Karpas-422 (cell line): ENCODE measurements around the gene CCDC8. TPM values are rescaled to one million over a fixed set of nuclear protein-coding genes. Genes with fewer than 3 reads are reported as not detected.
"Not testable (repeated sequence)": the region's sequence is repeated elsewhere in the genome, so short reads cannot be mapped to it uniquely, and the experiment has no call there.

ENCODE experiments used
- DNase-seq: peaks from one replicate; pipeline ENCODE4 v3.0.0-alpha.2; 2015
- H2AFZ ChIP-seq: fragments of 200-600 bp; sonication (generic); 2 replicates; pipeline ENCODE4 v1.6.1; 2014; ENCODE audit warnings: antibody characterized with exemption, low read length, mixed read lengths
- H3K27ac ChIP-seq: fragments of 200-600 bp; sonication (generic); 2 replicates; pipeline ENCODE4 v1.5.1; 2014; ENCODE audit warnings: mild to moderate bottlenecking, low read length, moderate library complexity
- H3K27me3 ChIP-seq: fragments of 200-600 bp; sonication (generic); 2 replicates; pipeline ENCODE4 v1.6.1; 2014; ENCODE audit warnings: low read length, mixed read lengths
- H3K36me3 ChIP-seq: fragments of 200-600 bp; sonication (generic); 2 replicates; pipeline ENCODE4 v1.6.1; 2014; ENCODE audit warnings: low read length, mixed read lengths; ENCODE audit not compliant: insufficient read depth
- H3K4me1 ChIP-seq: fragments of 200-600 bp; sonication (generic); 2 replicates; pipeline ENCODE4 v1.6.1; 2014; ENCODE audit warnings: mild to moderate bottlenecking, low read length, mixed read lengths
- H3K4me2 ChIP-seq: fragments of 200-600 bp; sonication (generic); 2 replicates; pipeline ENCODE4 v1.6.1; 2014; ENCODE audit warnings: low read length, low read depth, mild to moderate bottlenecking; ENCODE audit not compliant: poor library complexity, severe bottlenecking
- H3K4me3 ChIP-seq: fragments of 200-600 bp; sonication (generic); 2 replicates; pipeline ENCODE4 v1.5.1; 2014; ENCODE audit warnings: mild to moderate bottlenecking, antibody characterized with exemption, low read length, mixed read lengths
- H3K79me2 ChIP-seq: fragments of 200-600 bp; sonication (generic); 2 replicates; pipeline ENCODE4 v1.6.1; 2014; ENCODE audit warnings: mild to moderate bottlenecking, low read length, mixed read lengths
- H3K9ac ChIP-seq: fragments of 200-600 bp; sonication (generic); 2 replicates; pipeline ENCODE4 v1.6.0; 2014; ENCODE audit warnings: low read length
- H3K9me2 ChIP-seq: fragments of 200-600 bp; sonication (generic), shearing (Covaris generic); replicated peaks from 2 replicates; pipeline ENCODE4 v1.6.0; 2014; ENCODE audit warnings: mild to moderate bottlenecking, low read length, moderate library complexity; ENCODE audit not compliant: insufficient read depth
- H3K9me3 ChIP-seq: fragments of 300-700, 200-600 bp; sonication (generic); 2 replicates; pipeline ENCODE4 v1.6.1; 2014; ENCODE audit warnings: low read length, mixed read lengths
- H4K20me1 ChIP-seq: fragments of 200-600 bp; sonication (generic); 2 replicates; pipeline ENCODE4 v1.6.1; 2014; ENCODE audit warnings: mild to moderate bottlenecking, antibody characterized with exemption, low read length, low read depth; ENCODE audit not compliant: insufficient read depth
- total RNA-seq: library from RNA; depleted of rRNA; stranded (reverse); fragments of >200 nt; shearing (Covaris generic); gene quantifications from 2 replicates; pipeline ENCODE4 v1.2.3, GENCODE V29; 2014; ENCODE audit warnings: low replicate concordance

The CCDC8 gene
- total RNA-seq, 1 experiment from 2014 or later, result not detected

GRCh38 chr19:46435689-46436088 lies 22.3 kb upstream of the CCDC8 start:
- not testable (repeated sequence) for H3K4me1 ChIP-seq, DNase-seq, H3K4me3 ChIP-seq, H4K20me1 ChIP-seq, H3K79me2 ChIP-seq, H3K27me3 ChIP-seq, H3K27ac ChIP-seq, H3K9me2 ChIP-seq, H3K9me3 ChIP-seq, H2AFZ ChIP-seq, H3K36me3 ChIP-seq, H3K9ac ChIP-seq, H3K4me2 ChIP-seq

GRCh38 chr19:46435009-46435408 lies 21.6 kb upstream of the CCDC8 start:
- Histone ChIP-seq H3K4me3 (no peak overlapping the region), H3K9me3 (no peaks in the 10 kb centered on the region), H3K79me2 (no peaks in the 10 kb centered on the region), H3K36me3 (no peaks in the 10 kb centered on the region), H3K9me2 (no peaks in the 10 kb centered on the region), H3K27ac (no peak overlapping the region), H2AFZ (no peak overlapping the region), H3K27me3 (no peaks in the 10 kb centered on the region), H3K9ac (no peak overlapping the region), H3K4me1 (no peaks in the 10 kb centered on the region), H3K4me2 (no peak overlapping the region), H4K20me1 (no peaks in the 10 kb centered on the region)
- DNase-seq, result no peak

- H3K36me3 ChIP-seq, H3K27ac ChIP-seq, H3K9me2 ChIP-seq, H3K9ac ChIP-seq, H3K4me1 ChIP-seq, H3K79me2 ChIP-seq, H2AFZ ChIP-seq, H3K9me3 ChIP-seq, H3K4me2 ChIP-seq, DNase-seq, H4K20me1 ChIP-seq, H3K4me3 ChIP-seq, H3K27me3 ChIP-seq: not testable (repeated sequence)
Measured at GRCh38 chr19:46433470-46433869, 20.1 kb upstream of the CCDC8 start.

GRCh38 chr19:46431824-46432223 lies 18.5 kb upstream of the CCDC8 start:
- H3K4me1 ChIP-seq, result peaks cover 2% of the 10 kb centered on the region; the same call in 1 of the 2 replicates
- no peaks in the 10 kb centered on the region for H3K9me3 ChIP-seq
- no peak overlapping the region for H3K9ac ChIP-seq
- no peak overlapping the region for H3K27ac ChIP-seq
- no peak overlapping the region for H2AFZ ChIP-seq
- H3K4me3 ChIP-seq, result no peak overlapping the region
- no peaks in the 10 kb centered on the region for H4K20me1 ChIP-seq
- DNase-seq, result no peak
- H3K4me2 ChIP-seq, result no peak overlapping the region
- no peaks in the 10 kb centered on the region for H3K79me2 ChIP-seq
- H3K27me3 ChIP-seq, result no peaks in the 10 kb centered on the region
- no peaks in the 10 kb centered on the region for H3K36me3 ChIP-seq
- no peaks in the 10 kb centered on the region for H3K9me2 ChIP-seq

- Histone ChIP-seq H3K36me3 (no peaks in the 10 kb centered on the region), H3K4me3 (no peak overlapping the region), H3K27me3 (no peaks in the 10 kb centered on the region), H2AFZ (no peak overlapping the region), H3K4me1 (peaks cover 3% of the 10 kb centered on the region; the same call in 1 of the 2 replicates), H3K9me2 (no peaks in the 10 kb centered on the region), H3K79me2 (no peaks in the 10 kb centered on the region), H3K9ac (no peak overlapping the region), H3K27ac (no peak overlapping the region), H3K4me2 (no peak overlapping the region), H3K9me3 (no peaks in the 10 kb centered on the region), H4K20me1 (no peaks in the 10 kb centered on the region)
- DNase-seq, result peak; percentile 51
Measured at GRCh38 chr19:46429999-46430398, 16.6 kb upstream of the CCDC8 start.

GRCh38 chr19:46428239-46429135 lies 15.1 kb upstream of the CCDC8 start, which contains the start of gene PNMA8C:
Gene PNMA8C, minus strand, starts transcription at chr19:46428936. Its CDS starts 577 bp downstream, at chr19:46428359.
- Histone ChIP-seq H3K9me3 (no peaks in the 10 kb centered on the region), H3K27ac (no peak within 1 kb of the TSS), H3K79me2 (no peaks in the 10 kb centered on the region), H3K4me3 (no peak within 1 kb of the TSS), H3K27me3 (no peaks in the 10 kb centered on the region), H3K36me3 (no peaks in the 10 kb centered on the region), H3K4me2 (no peak within 1 kb of the TSS), H3K4me1 (peaks cover 3% of the 10 kb centered on the region; the same call in 1 of the 2 replicates), H2AFZ (no peak within 1 kb of the TSS), H4K20me1 (no peaks in the 10 kb centered on the region), H3K9me2 (no peaks in the 10 kb centered on the region), H3K9ac (no peak within 1 kb of the TSS)
- DNase-seq, result no peak

GRCh38 chr19:46427518-46428045 lies 14.2 kb upstream of the CCDC8 start:
- no peak overlapping the region for H3K27ac ChIP-seq
- no peak overlapping the region for H2AFZ ChIP-seq
- H3K4me2 ChIP-seq, result no peak overlapping the region
- no peak overlapping the region for H3K4me3 ChIP-seq
- no peaks in the 10 kb centered on the region for H3K9me3 ChIP-seq
- no peaks in the 10 kb centered on the region for H3K36me3 ChIP-seq
- H3K27me3 ChIP-seq, result no peaks in the 10 kb centered on the region
- no peaks in the 10 kb centered on the region for H4K20me1 ChIP-seq
- H3K9ac ChIP-seq, result no peak overlapping the region
- no peaks in the 10 kb centered on the region for H3K79me2 ChIP-seq
- H3K9me2 ChIP-seq, result no peaks in the 10 kb centered on the region
- no peak for DNase-seq
- peaks cover 3% of the 10 kb centered on the region; the same call in 1 of the 2 replicates for H3K4me1 ChIP-seq

- no peaks in the 10 kb centered on the region for H4K20me1 ChIP-seq
- H3K79me2 ChIP-seq, result no peaks in the 10 kb centered on the region
- H3K9ac ChIP-seq, result peak overlapping the region; percentile 46; the same call in 1 of the 2 replicates
- no peaks in the 10 kb centered on the region for H3K36me3 ChIP-seq
- H3K4me2 ChIP-seq, result peak overlapping the region; percentile 54
- peak overlapping the region; percentile 57; the same call in 1 of the 2 replicates for H2AFZ ChIP-seq
- H3K9me3 ChIP-seq, result no peaks in the 10 kb centered on the region
- peak; percentile 75 for DNase-seq
- H3K27me3 ChIP-seq, result no peaks in the 10 kb centered on the region
- no peaks in the 10 kb centered on the region for H3K9me2 ChIP-seq
- H3K4me3 ChIP-seq, result peak overlapping the region; percentile 51; the same call in 1 of the 2 replicates
- no peak overlapping the region for H3K27ac ChIP-seq
- H3K4me1 ChIP-seq, result peaks cover 3% of the 10 kb centered on the region; the same call in 1 of the 2 replicates
Measured at GRCh38 chr19:46426506-46427162, 13.3 kb upstream of the CCDC8 start.
